ENCODE results near the gene PRR22.

GRCh38 chr19:5782945-5783919, 1.3 kb downstream of the PRR22 start:
- TF ChIP-seq CTCF (IDR thresholded peaks at IDR 0.05) = no peak
- no peak for TF ChIP-seq POLR2A (IDR thresholded peaks at IDR 0.05)
